ENCODE data around the gene HNF4A. TPM values are rescaled to one million over a fixed set of nuclear protein-coding genes. Genes with fewer than 3 reads are reported as not detected.

Gene HNF4A
- total RNA-seq, 1 experiment from 2014 or later = 0.15 TPM

- TF ChIP-seq FOXK1 (CRISPR knock-in tag; IDR thresholded peaks at IDR 0.05) = no peak
- TF ChIP-seq STAT6 (CRISPR knock-in tag; conservative IDR thresholded peaks at IDR 0.05; ENCODE audit: low read depth) = no peak
- TF ChIP-seq ZNF219 (CRISPR knock-in tag; IDR thresholded peaks at IDR 0.05; ENCODE audit: borderline replicate concordance) = no peak
- TF ChIP-seq ZSCAN18 (CRISPR knock-in tag; IDR thresholded peaks at IDR 0.05) = no peak
- 0 out of 2 replicates have a peak, but pooled peaks have one; percentile 41 for TF ChIP-seq ZBTB21 (CRISPR knock-in tag; IDR thresholded peaks at IDR 0.05; ENCODE audit: borderline replicate concordance)
- TF ChIP-seq SP1 (CRISPR knock-in tag; conservative IDR thresholded peaks at IDR 0.05) = peak; percentile 32; the same call in 1 of the 2 replicates
- peak; percentile 78 for TF ChIP-seq CTCF (IDR thresholded peaks at IDR 0.05)
- TF ChIP-seq ZNF671 (CRISPR knock-in tag; IDR thresholded peaks at IDR 0.05) = no peak
- no peak for TF ChIP-seq NR3C1 (CRISPR knock-in tag; conservative IDR thresholded peaks at IDR 0.05; ENCODE audit: low read depth)
- no peak for TF ChIP-seq ZNF138 (CRISPR knock-in tag; conservative IDR thresholded peaks at IDR 0.05)
- TF ChIP-seq HMGXB4 (CRISPR knock-in tag; IDR thresholded peaks at IDR 0.05) = peak; percentile 54; the same call in 1 of the 2 replicates
- TF ChIP-seq USF2 (CRISPR knock-in tag; IDR thresholded peaks at IDR 0.05) = 0 out of 2 replicates have a peak, but pooled peaks have one; percentile 17
Measured at GRCh38 chr20:44388466-44389023, 33.0 kb downstream of the HNF4A start (continued).

- Mint-ChIP-seq H3K4me3 (no peak overlapping the region), H3K9me3 (no peaks in the 10 kb centered on the region), H3K4me1 (peaks cover 7% of the 10 kb centered on the region), H3K36me3 (no peaks in the 10 kb centered on the region), H3K27me3 (ENCODE audit: low read depth) (peaks cover 13% of the 10 kb centered on the region), H3K27ac (no peak overlapping the region)
- ChIA-PET POLR2A (no interaction called here), CTCF (interaction anchor here (0.5 to 4.7 kb wide), 6 partner anchors 10 to 220 kb away, joined by 3 to 40 read pairs (median 8); no protein-coding TSS in a partner anchor)
- no peak for ATAC-seq
- DNase-seq (ENCODE audit: low spot score) = no peak
- TF ChIP-seq NFE2L1 (CRISPR knock-in tag; IDR thresholded peaks at IDR 0.05) (no peak), USF2 (CRISPR knock-in tag; IDR thresholded peaks at IDR 0.05) (no peak), E2F1 (CRISPR knock-in tag; IDR thresholded peaks at IDR 0.05) (no peak), TEAD1 (CRISPR knock-in tag; IDR thresholded peaks at IDR 0.05) (no peak), SOX15 (CRISPR knock-in tag; IDR thresholded peaks at IDR 0.05) (no peak), MLX (CRISPR knock-in tag; IDR thresholded peaks at IDR 0.05) (no peak), ESRRA (CRISPR knock-in tag; IDR thresholded peaks at IDR 0.05; ENCODE audit: borderline replicate concordance) (no peak), USF1 (CRISPR knock-in tag; IDR thresholded peaks at IDR 0.05) (no peak), JAZF1 (CRISPR knock-in tag; IDR thresholded peaks at IDR 0.05) (no peak), CREB1 (CRISPR knock-in tag; IDR thresholded peaks at IDR 0.05) (no peak), EMX1 (CRISPR knock-in tag; IDR thresholded peaks at IDR 0.05) (no peak), CREM (CRISPR knock-in tag; IDR thresholded peaks at IDR 0.05) (no peak)
Measured at GRCh38 chr20:44389871-44390270, 34.4 kb downstream of the HNF4A start.
